Activated CD4-positive, alpha-beta T cell treated with anti-CD3 and anti-CD28 coated beads, Interleukin-2, amount 10 ng/mL, durations not matched to agents 7 days and 5 days (primary cell): ENCODE measurements around the gene IL1RL2. TPM values are rescaled to one million over a fixed set of nuclear protein-coding genes. Genes with fewer than 3 reads are reported as not detected.
A peak's percentile ranks its signal among the peaks of the same experiment; 100 is the strongest.

Source experiments
- CTCF ChIA-PET: fragments of 350-600 bp; sonication (Branson Sonifier 250); formaldehyde crosslinking; loops from one replicate; lab custom pipeline; 2021; ENCODE audit warnings: antibody characterized with exemption; lab: Charles Lee
- POLR2A ChIA-PET: fragments of 350-600 bp; sonication (Branson Sonifier 250); formaldehyde crosslinking; loops from one replicate; lab custom pipeline; 2021; ENCODE audit warnings: antibody characterized with exemption; lab: Charles Lee
- DNase-seq: peaks from one replicate; pipeline ENCODE4 v3.0.0-alpha.2; 2020
- H3K27ac Mint-ChIP-seq: one replicate; pipeline ENCODE4 v1.8.0; 2021; ENCODE audit warnings: mild to moderate bottlenecking, moderate library complexity, mixed read lengths
- H3K27me3 Mint-ChIP-seq: one replicate; pipeline ENCODE4 v1.8.0; 2021; ENCODE audit warnings: mixed read lengths
- H3K36me3 Mint-ChIP-seq: one replicate; pipeline ENCODE4 v1.8.0; 2021; ENCODE audit warnings: low read depth, mixed read lengths
- H3K4me1 Mint-ChIP-seq: one replicate; pipeline ENCODE4 v1.8.0; 2021; ENCODE audit warnings: mixed read lengths
- H3K4me3 Mint-ChIP-seq: one replicate; pipeline ENCODE4 v1.8.0; 2021; ENCODE audit warnings: mild to moderate bottlenecking, moderate library complexity, mixed read lengths
- H3K9me3 Mint-ChIP-seq: one replicate; pipeline ENCODE4 v1.8.0; 2021; ENCODE audit warnings: mixed read lengths
- total RNA-seq, 2 experiments: library from RNA; stranded (reverse); gene quantifications; one replicate each; pipeline ENCODE4 v1.2.3, GENCODE V29; 2021

The IL1RL2 gene
- total RNA-seq, 2 experiments from 2014 or later, result not detected

GRCh38 chr2:102171946-102172345, 14.9 kb upstream of the IL1RL2 start:
- H3K4me3 Mint-ChIP-seq, result no peak overlapping the region
- ChIA-PET CTCF (no interaction called here), POLR2A (no interaction called here)
- H3K9me3 Mint-ChIP-seq, result peaks cover 3% of the 10 kb centered on the region
- peaks cover 10% of the 10 kb centered on the region for H3K4me1 Mint-ChIP-seq
- no peak overlapping the region for H3K27ac Mint-ChIP-seq
- peaks cover 5% of the 10 kb centered on the region for H3K36me3 Mint-ChIP-seq
- no peaks in the 10 kb centered on the region for H3K27me3 Mint-ChIP-seq
- DNase-seq, result no peak

- DNase-seq, result no peak
- Mint-ChIP-seq H3K27me3 (no peaks in the 10 kb centered on the region), H3K4me1 (peaks cover 10% of the 10 kb centered on the region), H3K27ac (peak overlapping the region; percentile 77), H3K4me3 (no peak overlapping the region), H3K36me3 (peaks cover 5% of the 10 kb centered on the region), H3K9me3 (peaks cover 3% of the 10 kb centered on the region)
- ChIA-PET CTCF (no interaction called here), POLR2A (no interaction called here)
Observed at GRCh38 chr2:102172745-102173144, 14.1 kb upstream of the IL1RL2 start.

DNA sequence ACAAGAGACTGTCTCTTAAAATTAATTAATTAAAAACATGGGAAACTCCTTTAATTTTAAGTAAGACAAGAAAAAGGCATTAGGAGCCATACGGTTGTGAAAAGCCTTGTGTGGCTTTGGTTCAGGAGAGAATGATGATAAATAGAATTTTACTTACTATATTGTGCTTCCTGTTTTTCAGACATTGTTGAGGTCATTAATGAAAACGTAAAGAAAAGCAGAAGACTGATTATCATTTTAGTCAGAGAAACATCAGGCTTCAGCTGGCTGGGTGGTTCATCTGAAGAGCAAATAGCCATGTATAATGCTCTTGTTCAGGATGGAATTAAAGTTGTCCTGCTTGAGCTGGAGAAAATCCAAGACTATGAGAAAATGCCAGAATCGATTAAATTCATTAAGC, 10.7 kb upstream of the IL1RL2 start:
- H3K36me3 Mint-ChIP-seq, result peaks cover 2% of the 10 kb centered on the region
- POLR2A ChIA-PET, result no interaction called here
- peaks cover 10% of the 10 kb centered on the region for H3K4me1 Mint-ChIP-seq
- no peak overlapping the region for H3K4me3 Mint-ChIP-seq
- CTCF ChIA-PET, result no interaction called here
- no peak for DNase-seq
- H3K9me3 Mint-ChIP-seq, result peaks cover 3% of the 10 kb centered on the region
- H3K27me3 Mint-ChIP-seq, result no peaks in the 10 kb centered on the region
- H3K27ac Mint-ChIP-seq, result no peak overlapping the region

DNA sequence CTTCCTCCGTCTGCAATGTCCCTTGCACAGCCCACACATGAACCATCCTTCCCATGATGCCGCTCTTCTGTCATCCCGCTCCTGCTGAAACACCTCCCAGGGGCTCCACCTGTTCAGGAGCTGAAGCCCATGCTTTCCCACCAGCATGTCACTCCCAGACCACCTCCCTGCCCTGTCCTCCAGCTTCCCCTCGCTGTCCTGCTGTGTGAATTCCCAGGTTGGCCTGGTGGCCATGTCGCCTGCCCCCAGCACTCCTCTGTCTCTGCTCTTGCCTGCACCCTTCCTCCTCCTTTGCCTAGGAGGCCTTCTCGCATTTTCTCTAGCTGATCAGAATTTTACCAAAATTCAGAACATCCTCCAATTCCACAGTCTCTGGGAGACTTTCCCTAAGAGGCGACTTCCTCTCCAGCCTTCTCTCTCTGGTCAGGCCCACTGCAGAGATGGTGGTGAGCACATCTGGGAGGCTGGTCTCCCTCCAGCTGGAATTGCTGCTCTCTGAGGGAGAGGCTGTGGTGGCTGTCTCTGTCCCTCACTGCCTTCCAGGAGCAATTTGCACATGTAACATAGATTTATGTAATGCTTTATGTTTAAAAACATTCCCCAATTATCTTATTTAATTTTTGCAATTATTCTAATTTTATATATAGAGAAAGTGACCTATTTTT, 8.9 kb upstream of the IL1RL2 start:
- ChIA-PET CTCF (no interaction called here), POLR2A (no interaction called here)
- no peak for DNase-seq
- Mint-ChIP-seq H3K36me3 (peaks cover 2% of the 10 kb centered on the region), H3K9me3 (peaks cover 1% of the 10 kb centered on the region), H3K27ac (no peak overlapping the region), H3K4me1 (peaks cover 1% of the 10 kb centered on the region), H3K27me3 (no peaks in the 10 kb centered on the region), H3K4me3 (no peak overlapping the region)

GRCh38 chr2:102179061-102179460, 7.8 kb upstream of the IL1RL2 start:
- no peak for DNase-seq
- Mint-ChIP-seq H3K27ac (no peak overlapping the region), H3K9me3 (no peaks in the 10 kb centered on the region), H3K36me3 (no peaks in the 10 kb centered on the region), H3K4me3 (no peak overlapping the region), H3K27me3 (peaks cover 2% of the 10 kb centered on the region), H3K4me1 (no peaks in the 10 kb centered on the region)
- CTCF ChIA-PET, result no interaction called here
- POLR2A ChIA-PET, result no interaction called here

DNA sequence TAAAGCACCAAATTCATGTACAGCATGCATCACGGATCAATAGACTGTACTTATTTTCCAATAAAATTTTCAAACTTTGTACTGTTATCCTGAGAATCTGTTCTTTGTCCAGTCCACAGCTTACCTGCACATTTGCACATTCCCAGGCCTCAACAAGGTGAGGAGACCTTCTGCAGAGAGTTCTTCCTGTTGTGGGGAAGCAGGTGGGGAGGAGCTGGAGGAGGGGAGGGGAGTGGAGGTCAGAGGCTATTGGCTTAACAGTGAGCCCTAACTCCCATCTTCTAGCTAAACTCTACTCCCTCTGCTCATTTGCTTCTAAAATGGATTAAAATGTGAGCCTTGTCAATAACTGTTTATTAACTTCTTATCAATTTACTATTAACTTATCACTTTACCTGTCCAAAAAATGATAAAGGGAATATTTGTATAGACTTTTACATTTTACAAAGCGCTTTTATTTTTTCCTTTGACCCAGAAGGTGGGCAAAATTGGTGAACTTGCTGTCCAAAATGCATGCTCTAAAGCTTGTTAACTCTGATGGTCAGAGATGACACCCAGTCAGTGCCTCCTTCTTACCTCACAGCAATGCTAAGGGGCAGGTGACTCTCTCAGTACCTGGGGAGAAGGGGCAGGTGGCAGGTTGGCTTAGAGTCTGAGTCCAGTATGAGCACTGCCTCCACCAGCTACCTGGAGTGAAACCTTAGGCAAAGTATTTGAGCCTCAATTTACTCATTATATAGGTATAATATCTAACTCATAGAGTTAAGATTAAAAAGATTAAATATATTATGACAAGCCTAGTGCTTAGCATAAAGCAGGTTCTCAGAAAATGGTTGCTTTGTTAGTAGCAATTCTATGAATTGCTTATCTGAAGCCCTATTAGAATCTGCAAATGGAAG, 6.8 kb upstream of the IL1RL2 start:
- Mint-ChIP-seq H3K36me3 (no peaks in the 10 kb centered on the region), H3K27me3 (peaks cover 2% of the 10 kb centered on the region), H3K4me1 (peaks cover 1% of the 10 kb centered on the region), H3K4me3 (no peak overlapping the region), H3K9me3 (no peaks in the 10 kb centered on the region), H3K27ac (no peak overlapping the region)
- no peak for DNase-seq
- CTCF ChIA-PET, result no interaction called here
- POLR2A ChIA-PET, result no interaction called here

DNA sequence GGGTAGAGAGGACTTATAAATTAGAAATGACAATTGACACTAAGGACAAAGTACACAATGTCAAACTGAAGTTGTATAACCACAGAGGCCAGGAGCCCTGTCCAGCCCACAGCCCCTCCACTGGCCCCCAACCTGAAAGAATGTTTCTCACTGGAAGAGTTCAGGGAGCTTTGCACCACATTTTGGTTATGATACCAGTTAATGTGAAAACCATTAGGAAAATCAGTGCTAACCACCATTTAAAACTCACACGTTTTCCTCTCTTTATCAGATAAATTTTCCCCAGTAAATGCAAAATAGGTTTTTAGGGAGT, 6.2 kb upstream of the IL1RL2 start:
- Mint-ChIP-seq H3K36me3 (no peaks in the 10 kb centered on the region), H3K27ac (no peak overlapping the region), H3K27me3 (peaks cover 2% of the 10 kb centered on the region), H3K4me1 (peaks cover 7% of the 10 kb centered on the region), H3K9me3 (no peaks in the 10 kb centered on the region), H3K4me3 (no peak overlapping the region)
- ChIA-PET POLR2A (no interaction called here), CTCF (no interaction called here)
- DNase-seq, result no peak

DNA sequence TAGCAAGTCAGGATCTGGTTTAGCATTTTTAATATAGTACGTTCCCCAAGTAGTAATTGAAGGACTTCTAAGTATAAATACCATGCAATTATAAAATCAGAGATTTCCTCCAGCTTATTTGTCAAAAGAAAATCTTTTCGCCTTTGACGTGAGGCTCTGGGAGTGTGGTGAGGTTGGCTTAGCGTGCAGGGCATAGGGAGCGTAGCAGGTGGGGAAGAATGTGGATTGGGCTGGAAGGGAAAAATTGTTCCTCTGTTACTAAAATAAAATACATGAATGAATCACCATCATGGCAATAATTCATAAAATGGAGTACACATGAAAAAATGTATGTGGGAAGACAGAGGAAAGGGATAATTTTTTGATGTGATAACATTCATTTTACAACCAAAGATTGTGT, 5.4 kb upstream of the IL1RL2 start:
- CTCF ChIA-PET, result no interaction called here

GRCh38 chr2:102181919-102182635, 4.7 kb upstream of the IL1RL2 start:
- CTCF ChIA-PET, result no interaction called here
- Mint-ChIP-seq H3K36me3 (no peaks in the 10 kb centered on the region), H3K9me3 (no peaks in the 10 kb centered on the region), H3K4me3 (no peak overlapping the region), H3K27ac (no peak overlapping the region), H3K27me3 (peaks cover 7% of the 10 kb centered on the region), H3K4me1 (peaks cover 15% of the 10 kb centered on the region)
- POLR2A ChIA-PET, result no interaction called here
- DNase-seq, result no peak

More for the DNA sequence above, 5.4 kb upstream of the IL1RL2 start:
- Mint-ChIP-seq H3K27ac (no peak overlapping the region), H3K4me3 (no peak overlapping the region), H3K27me3 (peaks cover 5% of the 10 kb centered on the region), H3K4me1 (peaks cover 9% of the 10 kb centered on the region), H3K9me3 (no peaks in the 10 kb centered on the region), H3K36me3 (no peaks in the 10 kb centered on the region)
- POLR2A ChIA-PET, result no interaction called here
- no peak for DNase-seq

- no peak overlapping the region for H3K4me3 Mint-ChIP-seq
- H3K9me3 Mint-ChIP-seq, result no peaks in the 10 kb centered on the region
- ChIA-PET POLR2A (no interaction called here), CTCF (no interaction called here)
- peaks cover 14% of the 10 kb centered on the region for H3K27me3 Mint-ChIP-seq
- peaks cover 18% of the 10 kb centered on the region for H3K4me1 Mint-ChIP-seq
- DNase-seq, result no peak
- H3K36me3 Mint-ChIP-seq, result peaks cover 3% of the 10 kb centered on the region
- no peak overlapping the region for H3K27ac Mint-ChIP-seq
Observed at GRCh38 chr2:102184018-102184417, 2.8 kb upstream of the IL1RL2 start.

DNA sequence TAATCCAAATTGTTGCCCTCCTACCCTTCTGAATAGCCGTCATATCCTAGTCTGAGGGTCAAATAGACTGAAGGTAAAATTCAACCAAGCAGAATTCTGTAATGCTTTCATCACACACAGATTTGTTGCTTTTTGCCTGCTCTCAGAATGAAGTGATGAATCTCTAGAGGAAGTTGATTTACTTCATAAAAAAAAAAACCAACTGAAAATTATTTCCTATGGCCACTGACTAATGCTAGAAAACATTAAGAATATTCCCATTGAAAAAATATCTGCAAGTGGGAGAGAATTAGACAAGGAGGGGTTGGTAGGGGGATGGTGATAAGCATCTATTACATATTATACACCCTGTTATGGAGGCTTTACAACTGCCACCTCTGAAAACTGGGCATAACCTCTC, 2.3 kb upstream of the IL1RL2 start:
- Mint-ChIP-seq H3K4me1 (peaks cover 18% of the 10 kb centered on the region), H3K36me3 (peaks cover 3% of the 10 kb centered on the region), H3K27ac (no peak overlapping the region), H3K9me3 (no peaks in the 10 kb centered on the region), H3K27me3 (peaks cover 14% of the 10 kb centered on the region), H3K4me3 (no peak overlapping the region)
- ChIA-PET CTCF (interaction anchor here (0.7 to 1.0 kb wide), 3 partner anchors 56 to 278 kb away, joined by 3 read pairs; no protein-coding TSS in a partner anchor), POLR2A (no interaction called here)
- DNase-seq, result no peak

DNA sequence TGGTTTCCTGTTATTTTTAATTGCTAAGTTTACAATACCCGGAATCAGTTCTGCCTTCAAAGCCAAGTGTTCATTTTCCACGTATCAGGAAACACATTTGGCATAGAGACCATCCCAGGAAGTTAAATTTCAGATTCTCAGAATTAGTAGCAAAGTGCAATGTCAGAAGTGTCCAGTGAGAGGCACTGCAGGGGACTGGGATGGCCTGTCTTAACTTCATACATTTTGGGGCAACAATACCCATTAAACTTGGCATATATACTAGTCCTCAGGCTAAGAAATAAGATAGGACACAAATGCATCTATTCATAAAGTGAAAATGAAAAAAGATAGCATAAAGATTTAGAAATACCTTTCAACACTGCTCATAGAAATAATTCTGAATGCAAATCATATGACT, 1.5 kb upstream of the IL1RL2 start:
- H3K36me3 Mint-ChIP-seq, result peaks cover 3% of the 10 kb centered on the region
- H3K4me3 Mint-ChIP-seq, result no peak overlapping the region
- POLR2A ChIA-PET, result no interaction called here
- H3K27ac Mint-ChIP-seq, result no peak overlapping the region
- CTCF ChIA-PET, result interaction anchor here (0.7 to 1.0 kb wide), 3 partner anchors 55 to 279 kb away, joined by 3 read pairs; no protein-coding TSS in a partner anchor
- no peaks in the 10 kb centered on the region for H3K9me3 Mint-ChIP-seq
- peaks cover 14% of the 10 kb centered on the region for H3K27me3 Mint-ChIP-seq
- no peak for DNase-seq
- H3K4me1 Mint-ChIP-seq, result peaks cover 18% of the 10 kb centered on the region
